Neural crest cell (in vitro differentiated cells): ENCODE results near the gene WDFY4. TPM values are rescaled to one million over a fixed set of nuclear protein-coding genes. Genes with fewer than 3 reads are reported as not detected.

ENCODE experiments used
- DNase-seq: peaks from one replicate; pipeline ENCODE4 v3.0.0; 2021; ENCODE audit warnings: low read depth, mixed read lengths, low spot score
- H3K27ac Mint-ChIP-seq: one replicate; pipeline ENCODE4 v1.8.0; 2021; ENCODE audit warnings: mild to moderate bottlenecking, mixed read lengths; ENCODE audit not compliant: unreplicated experiment
- H3K27me3 Mint-ChIP-seq: 2 replicates; pipeline ENCODE4 v1.8.0; 2021; ENCODE audit warnings: low read depth, mild to moderate bottlenecking, mixed read lengths
- H3K36me3 Mint-ChIP-seq: 2 replicates; pipeline ENCODE4 v1.8.0; 2021; ENCODE audit warnings: low read depth, mild to moderate bottlenecking, mixed read lengths
- H3K4me1 Mint-ChIP-seq: 2 replicates; pipeline ENCODE4 v1.8.0; 2021; ENCODE audit warnings: mixed read lengths
- H3K4me3 Mint-ChIP-seq: one replicate; pipeline ENCODE4 v1.8.0; 2021; ENCODE audit warnings: mild to moderate bottlenecking, mixed read lengths
- H3K9me3 Mint-ChIP-seq: 2 replicates; pipeline ENCODE4 v1.8.0; 2021; ENCODE audit warnings: mixed read lengths
- total RNA-seq: library from RNA; stranded (reverse); gene quantifications from 2 replicates; pipeline ENCODE4 v1.2.1, GENCODE V29; 2021
- TF ChIP-seq, protein P1 (sequence below): fragments of 200-600 bp; sonication (generic); conservative IDR thresholded peaks from 2 replicates; pipeline ENCODE4 v1.5.0; 2021; ENCODE audit warnings: antibody characterized with exemption, mild to moderate bottlenecking

The WDFY4 gene
- total RNA-seq, 1 donor from 2014 or later = not detected

DNA sequence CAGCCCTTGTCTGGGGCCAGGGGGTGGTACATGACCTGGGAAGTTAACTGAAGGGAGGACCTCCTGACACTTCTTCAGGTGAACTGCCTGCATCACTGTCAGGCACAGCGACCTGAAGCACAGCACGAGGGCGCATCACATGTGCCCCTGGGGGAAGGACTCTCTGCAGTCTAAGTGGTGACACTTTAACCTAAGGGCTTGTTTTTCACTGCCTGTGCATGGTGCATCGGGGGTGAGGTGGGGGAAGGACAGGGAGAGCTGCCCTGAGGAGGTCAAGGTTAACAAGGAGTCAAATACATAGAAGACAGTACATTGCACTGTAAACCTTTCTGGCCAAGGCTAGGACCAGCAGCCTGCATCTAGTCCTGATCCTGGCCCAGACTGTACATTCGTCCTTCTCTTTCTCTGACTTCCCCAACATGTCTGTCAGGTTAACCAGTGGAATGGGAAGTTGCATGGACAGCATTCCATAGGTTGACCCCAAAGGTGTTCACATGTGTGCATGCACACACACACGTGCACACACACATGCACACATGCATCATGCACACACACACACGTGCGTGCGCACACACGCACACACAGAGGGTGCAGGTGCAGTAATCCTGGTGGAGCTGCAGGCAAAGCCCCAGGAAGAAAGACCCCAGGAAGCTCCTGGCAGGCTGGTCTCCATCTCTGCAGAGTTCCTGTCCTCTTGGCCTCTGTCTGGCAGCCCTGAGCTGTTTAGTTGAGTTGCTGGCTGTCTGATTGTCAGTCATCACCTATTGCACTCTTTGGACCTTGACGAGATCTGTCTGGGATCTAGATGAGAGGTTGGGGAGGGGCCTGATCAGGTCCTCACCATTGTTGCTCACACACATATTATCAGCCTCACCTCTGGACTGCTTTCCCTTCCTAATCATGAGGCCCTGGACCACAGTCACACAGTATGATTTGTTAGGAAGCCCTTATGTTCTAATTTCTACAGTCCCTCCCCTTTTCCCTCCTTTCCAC is 37.8 kb downstream of the WDFY4 start:
- H3K4me3 Mint-ChIP-seq = no peak overlapping the region
- H3K36me3 Mint-ChIP-seq = no peaks in the 10 kb centered on the region
- DNase-seq = no peak

DNA sequence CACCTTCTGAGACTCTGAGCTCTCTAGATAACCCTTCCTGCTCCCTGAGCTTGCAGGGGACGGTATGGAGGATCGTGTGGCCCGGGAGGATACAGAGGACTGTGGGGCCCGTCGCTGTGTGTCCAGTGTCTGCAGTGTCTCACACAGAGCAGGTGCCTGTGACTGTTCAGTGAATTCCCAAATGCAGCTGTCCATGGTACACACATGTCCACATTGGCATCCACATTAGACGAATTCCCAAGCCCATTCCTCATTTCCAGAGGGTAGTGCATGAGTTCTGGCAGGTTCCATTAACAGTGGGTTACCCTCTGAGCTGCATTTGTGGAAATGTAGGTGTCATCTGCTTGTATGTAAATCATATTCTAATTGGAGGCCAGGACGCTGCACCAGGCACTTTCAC is 39.5 kb downstream of the WDFY4 start:
- no peak overlapping the region for H3K4me3 Mint-ChIP-seq
- no peak overlapping the region for H3K27ac Mint-ChIP-seq
- H3K4me1 Mint-ChIP-seq = no peaks in the 10 kb centered on the region
- no peaks in the 10 kb centered on the region for H3K9me3 Mint-ChIP-seq
- H3K27me3 Mint-ChIP-seq = peaks cover 8% of the 10 kb centered on the region
- no peaks in the 10 kb centered on the region for H3K36me3 Mint-ChIP-seq
- DNase-seq = no peak
- TF ChIP-seq, protein P1, sequence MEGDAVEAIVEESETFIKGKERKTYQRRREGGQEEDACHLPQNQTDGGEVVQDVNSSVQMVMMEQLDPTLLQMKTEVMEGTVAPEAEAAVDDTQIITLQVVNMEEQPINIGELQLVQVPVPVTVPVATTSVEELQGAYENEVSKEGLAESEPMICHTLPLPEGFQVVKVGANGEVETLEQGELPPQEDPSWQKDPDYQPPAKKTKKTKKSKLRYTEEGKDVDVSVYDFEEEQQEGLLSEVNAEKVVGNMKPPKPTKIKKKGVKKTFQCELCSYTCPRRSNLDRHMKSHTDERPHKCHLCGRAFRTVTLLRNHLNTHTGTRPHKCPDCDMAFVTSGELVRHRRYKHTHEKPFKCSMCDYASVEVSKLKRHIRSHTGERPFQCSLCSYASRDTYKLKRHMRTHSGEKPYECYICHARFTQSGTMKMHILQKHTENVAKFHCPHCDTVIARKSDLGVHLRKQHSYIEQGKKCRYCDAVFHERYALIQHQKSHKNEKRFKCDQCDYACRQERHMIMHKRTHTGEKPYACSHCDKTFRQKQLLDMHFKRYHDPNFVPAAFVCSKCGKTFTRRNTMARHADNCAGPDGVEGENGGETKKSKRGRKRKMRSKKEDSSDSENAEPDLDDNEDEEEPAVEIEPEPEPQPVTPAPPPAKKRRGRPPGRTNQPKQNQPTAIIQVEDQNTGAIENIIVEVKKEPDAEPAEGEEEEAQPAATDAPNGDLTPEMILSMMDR = no peak

More for the DNA sequence above, 37.8 kb downstream of the WDFY4 start:
- Mint-ChIP-seq H3K4me1 (no peaks in the 10 kb centered on the region), H3K9me3 (no peaks in the 10 kb centered on the region), H3K27me3 (peaks cover 8% of the 10 kb centered on the region), H3K27ac (no peak overlapping the region)
- TF ChIP-seq, protein P1 = no peak

DNA sequence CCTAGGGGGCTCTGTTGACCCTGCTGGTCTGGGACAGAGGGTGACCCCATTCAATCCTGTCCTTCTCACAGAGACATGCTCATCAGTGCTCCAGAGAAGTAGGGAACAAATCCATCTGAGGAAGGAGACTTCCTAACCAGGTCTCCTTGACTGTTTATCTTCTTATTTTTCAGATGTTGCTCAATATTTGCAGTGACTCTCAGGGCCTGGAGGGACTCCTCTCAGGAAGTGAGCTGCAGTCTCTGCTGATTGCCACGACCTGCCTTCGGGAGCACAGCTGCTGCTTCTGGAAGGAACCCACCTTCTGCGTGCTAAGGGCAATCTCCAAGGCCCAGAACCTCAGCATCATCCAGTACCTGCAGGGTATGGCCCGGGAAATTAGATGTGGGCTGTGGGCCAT is 41.0 kb downstream of the WDFY4 start:
- H3K9me3 Mint-ChIP-seq = no peaks in the 10 kb centered on the region

DNA sequence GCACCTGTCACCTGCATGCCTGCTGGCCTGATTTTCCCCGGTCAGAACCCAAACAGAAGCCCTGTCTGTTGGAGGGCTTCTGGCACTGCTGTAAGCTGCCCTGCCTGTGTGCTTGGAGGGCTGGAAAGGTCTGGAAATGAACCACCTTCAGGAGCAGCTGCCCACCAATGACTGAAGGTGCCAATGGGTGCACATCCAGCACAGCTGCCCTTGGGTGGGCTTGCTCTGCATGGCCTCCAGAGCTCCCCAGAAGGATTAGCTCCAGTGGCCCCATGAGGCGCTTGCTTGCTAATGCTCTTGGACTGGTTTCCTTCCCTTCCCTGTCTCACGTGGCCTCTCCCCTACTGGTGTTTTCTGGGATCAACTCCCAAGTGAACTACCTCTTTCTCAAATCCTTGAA is 43.2 kb downstream of the WDFY4 start:
- H3K4me3 Mint-ChIP-seq = no peak overlapping the region
- no peaks in the 10 kb centered on the region for H3K36me3 Mint-ChIP-seq
- H3K27ac Mint-ChIP-seq = no peak overlapping the region
- TF ChIP-seq, protein P1 = no peak
- peaks cover 8% of the 10 kb centered on the region for H3K27me3 Mint-ChIP-seq
- no peak for DNase-seq
- no peaks in the 10 kb centered on the region for H3K9me3 Mint-ChIP-seq
- no peaks in the 10 kb centered on the region for H3K4me1 Mint-ChIP-seq

More for the DNA sequence above, 41.0 kb downstream of the WDFY4 start:
- H3K36me3 Mint-ChIP-seq = no peaks in the 10 kb centered on the region
- TF ChIP-seq, protein P1 = no peak
- no peak overlapping the region for H3K4me3 Mint-ChIP-seq
- H3K4me1 Mint-ChIP-seq = no peaks in the 10 kb centered on the region
- DNase-seq = no peak
- H3K27me3 Mint-ChIP-seq = peaks cover 8% of the 10 kb centered on the region
- no peak overlapping the region for H3K27ac Mint-ChIP-seq

DNA sequence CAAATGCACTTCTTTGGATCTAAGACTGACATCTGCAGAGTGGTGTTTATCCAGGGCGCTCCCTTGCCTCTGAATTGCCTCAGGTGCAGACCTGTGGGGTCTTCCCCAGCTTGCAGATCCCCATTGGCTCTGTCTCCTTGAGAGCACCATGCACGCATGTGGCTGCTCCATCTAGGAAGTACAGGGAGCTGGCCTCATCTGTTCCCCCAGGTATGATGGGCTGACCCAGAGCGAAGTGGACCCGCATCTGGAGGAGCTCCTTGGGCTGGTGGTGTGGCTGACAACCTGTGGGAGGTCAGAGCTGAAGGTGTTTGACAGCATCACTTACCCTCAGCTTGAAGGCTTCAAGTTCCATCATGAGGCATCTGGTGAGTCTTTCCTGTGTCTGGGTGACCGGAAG is 44.5 kb downstream of the WDFY4 start:
- no peak for DNase-seq
- Mint-ChIP-seq H3K27me3 (peaks cover 10% of the 10 kb centered on the region), H3K9me3 (no peaks in the 10 kb centered on the region), H3K36me3 (no peaks in the 10 kb centered on the region), H3K4me3 (no peak overlapping the region), H3K4me1 (no peaks in the 10 kb centered on the region), H3K27ac (no peak overlapping the region)
- TF ChIP-seq, protein P1 = no peak
